Liver (tissue), 3 donors: Measurements from ENCODE around the gene FGF1.

Experiments used
- YY1 ChIP-seq: IDR thresholded peaks from 2 replicates; pipeline ENCODE4 v1.6.1; 2016; ENCODE audit warnings: antibody characterized with exemption, mild to moderate bottlenecking
- TF ChIP-seq, protein P1 (sequence below): IDR thresholded peaks from 2 replicates; pipeline ENCODE4 v1.6.1; 2016; ENCODE audit warnings: antibody characterized with exemption
- TF ChIP-seq, protein P2 (sequence below): IDR thresholded peaks from 2 replicates; pipeline ENCODE4 v1.6.1; 2016; ENCODE audit warnings: antibody characterized with exemption, mild to moderate bottlenecking
- TF ChIP-seq, protein P3 (sequence below): fragments of 150-350 bp; IDR thresholded peaks from 2 replicates; pipeline ENCODE4 v1.5.1; 2017; ENCODE audit warnings: improper control_type of control experiment, low read depth, low read length; ENCODE audit not compliant: missing input control
- TF ChIP-seq, protein P4 (sequence below): IDR thresholded peaks from 2 replicates; pipeline ENCODE4 v1.6.1; 2016; ENCODE audit warnings: antibody characterized with exemption
- TF ChIP-seq, protein P5 (sequence below): IDR thresholded peaks from 2 replicates; pipeline ENCODE4 v1.6.1; 2016; ENCODE audit warnings: antibody characterized with exemption
- donor health status: healthy.
- donor health status: healthy.

DNA sequence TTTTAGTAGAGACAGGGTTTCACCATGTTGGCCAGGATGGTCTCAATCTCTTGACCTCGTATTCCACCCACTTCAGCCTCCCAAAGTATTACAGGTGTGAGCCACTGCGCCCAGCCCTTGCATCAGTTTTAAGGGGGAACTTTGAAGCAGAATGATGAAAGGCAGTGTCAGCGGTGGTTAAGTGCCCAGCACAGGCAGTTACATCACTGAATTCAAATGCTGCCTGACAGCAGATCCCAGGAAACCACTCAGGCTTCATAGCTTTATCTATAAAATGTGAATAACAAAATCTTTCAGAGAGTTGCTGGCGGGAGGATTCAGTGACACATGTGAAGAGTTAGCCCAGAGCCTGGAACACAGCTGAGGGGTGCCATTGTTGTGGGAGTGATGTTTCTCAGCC is 26.5 kb downstream of the FGF1 start:
- TF ChIP-seq, protein P1, sequence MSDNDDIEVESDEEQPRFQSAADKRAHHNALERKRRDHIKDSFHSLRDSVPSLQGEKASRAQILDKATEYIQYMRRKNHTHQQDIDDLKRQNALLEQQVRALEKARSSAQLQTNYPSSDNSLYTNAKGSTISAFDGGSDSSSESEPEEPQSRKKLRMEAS = no peak
- TF ChIP-seq, protein P2, sequence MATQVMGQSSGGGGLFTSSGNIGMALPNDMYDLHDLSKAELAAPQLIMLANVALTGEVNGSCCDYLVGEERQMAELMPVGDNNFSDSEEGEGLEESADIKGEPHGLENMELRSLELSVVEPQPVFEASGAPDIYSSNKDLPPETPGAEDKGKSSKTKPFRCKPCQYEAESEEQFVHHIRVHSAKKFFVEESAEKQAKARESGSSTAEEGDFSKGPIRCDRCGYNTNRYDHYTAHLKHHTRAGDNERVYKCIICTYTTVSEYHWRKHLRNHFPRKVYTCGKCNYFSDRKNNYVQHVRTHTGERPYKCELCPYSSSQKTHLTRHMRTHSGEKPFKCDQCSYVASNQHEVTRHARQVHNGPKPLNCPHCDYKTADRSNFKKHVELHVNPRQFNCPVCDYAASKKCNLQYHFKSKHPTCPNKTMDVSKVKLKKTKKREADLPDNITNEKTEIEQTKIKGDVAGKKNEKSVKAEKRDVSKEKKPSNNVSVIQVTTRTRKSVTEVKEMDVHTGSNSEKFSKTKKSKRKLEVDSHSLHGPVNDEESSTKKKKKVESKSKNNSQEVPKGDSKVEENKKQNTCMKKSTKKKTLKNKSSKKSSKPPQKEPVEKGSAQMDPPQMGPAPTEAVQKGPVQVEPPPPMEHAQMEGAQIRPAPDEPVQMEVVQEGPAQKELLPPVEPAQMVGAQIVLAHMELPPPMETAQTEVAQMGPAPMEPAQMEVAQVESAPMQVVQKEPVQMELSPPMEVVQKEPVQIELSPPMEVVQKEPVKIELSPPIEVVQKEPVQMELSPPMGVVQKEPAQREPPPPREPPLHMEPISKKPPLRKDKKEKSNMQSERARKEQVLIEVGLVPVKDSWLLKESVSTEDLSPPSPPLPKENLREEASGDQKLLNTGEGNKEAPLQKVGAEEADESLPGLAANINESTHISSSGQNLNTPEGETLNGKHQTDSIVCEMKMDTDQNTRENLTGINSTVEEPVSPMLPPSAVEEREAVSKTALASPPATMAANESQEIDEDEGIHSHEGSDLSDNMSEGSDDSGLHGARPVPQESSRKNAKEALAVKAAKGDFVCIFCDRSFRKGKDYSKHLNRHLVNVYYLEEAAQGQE = no peak
- TF ChIP-seq, protein P3, sequence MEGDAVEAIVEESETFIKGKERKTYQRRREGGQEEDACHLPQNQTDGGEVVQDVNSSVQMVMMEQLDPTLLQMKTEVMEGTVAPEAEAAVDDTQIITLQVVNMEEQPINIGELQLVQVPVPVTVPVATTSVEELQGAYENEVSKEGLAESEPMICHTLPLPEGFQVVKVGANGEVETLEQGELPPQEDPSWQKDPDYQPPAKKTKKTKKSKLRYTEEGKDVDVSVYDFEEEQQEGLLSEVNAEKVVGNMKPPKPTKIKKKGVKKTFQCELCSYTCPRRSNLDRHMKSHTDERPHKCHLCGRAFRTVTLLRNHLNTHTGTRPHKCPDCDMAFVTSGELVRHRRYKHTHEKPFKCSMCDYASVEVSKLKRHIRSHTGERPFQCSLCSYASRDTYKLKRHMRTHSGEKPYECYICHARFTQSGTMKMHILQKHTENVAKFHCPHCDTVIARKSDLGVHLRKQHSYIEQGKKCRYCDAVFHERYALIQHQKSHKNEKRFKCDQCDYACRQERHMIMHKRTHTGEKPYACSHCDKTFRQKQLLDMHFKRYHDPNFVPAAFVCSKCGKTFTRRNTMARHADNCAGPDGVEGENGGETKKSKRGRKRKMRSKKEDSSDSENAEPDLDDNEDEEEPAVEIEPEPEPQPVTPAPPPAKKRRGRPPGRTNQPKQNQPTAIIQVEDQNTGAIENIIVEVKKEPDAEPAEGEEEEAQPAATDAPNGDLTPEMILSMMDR = no peak
- TF ChIP-seq, protein P4, sequence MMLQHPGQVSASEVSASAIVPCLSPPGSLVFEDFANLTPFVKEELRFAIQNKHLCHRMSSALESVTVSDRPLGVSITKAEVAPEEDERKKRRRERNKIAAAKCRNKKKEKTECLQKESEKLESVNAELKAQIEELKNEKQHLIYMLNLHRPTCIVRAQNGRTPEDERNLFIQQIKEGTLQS = no peak
- TF ChIP-seq, protein P5, sequence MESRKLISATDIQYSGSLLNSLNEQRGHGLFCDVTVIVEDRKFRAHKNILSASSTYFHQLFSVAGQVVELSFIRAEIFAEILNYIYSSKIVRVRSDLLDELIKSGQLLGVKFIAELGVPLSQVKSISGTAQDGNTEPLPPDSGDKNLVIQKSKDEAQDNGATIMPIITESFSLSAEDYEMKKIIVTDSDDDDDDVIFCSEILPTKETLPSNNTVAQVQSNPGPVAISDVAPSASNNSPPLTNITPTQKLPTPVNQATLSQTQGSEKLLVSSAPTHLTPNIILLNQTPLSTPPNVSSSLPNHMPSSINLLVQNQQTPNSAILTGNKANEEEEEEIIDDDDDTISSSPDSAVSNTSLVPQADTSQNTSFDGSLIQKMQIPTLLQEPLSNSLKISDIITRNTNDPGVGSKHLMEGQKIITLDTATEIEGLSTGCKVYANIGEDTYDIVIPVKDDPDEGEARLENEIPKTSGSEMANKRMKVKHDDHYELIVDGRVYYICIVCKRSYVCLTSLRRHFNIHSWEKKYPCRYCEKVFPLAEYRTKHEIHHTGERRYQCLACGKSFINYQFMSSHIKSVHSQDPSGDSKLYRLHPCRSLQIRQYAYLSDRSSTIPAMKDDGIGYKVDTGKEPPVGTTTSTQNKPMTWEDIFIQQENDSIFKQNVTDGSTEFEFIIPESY = no peak
- TF ChIP-seq YY1 = no peak
